GM19099 (cell line): ENCODE measurements around the gene ERF.

Source experiments
- POLR2A ChIP-seq: IDR thresholded peaks from 3 replicates; pipeline ENCODE4 v1.6.1; 2011; ENCODE audit warnings: low read depth; ENCODE audit not compliant: insufficient read length; ENCODE audit errors: extremely low read depth

The ERF gene

GRCh38 chr19:42254850-42255765 lies at the start of gene ERF:
Gene ERF, minus strand, starts transcription at chr19:42255128. Its CDS starts 129 bp downstream, at chr19:42254999.
- peak; percentile 77 for TF ChIP-seq POLR2A

- TF ChIP-seq POLR2A, result no peak
Measured at GRCh38 chr19:42303876-42304275, 48.9 kb upstream of the ERF start.

GRCh38 chr19:42303101-42303464 lies 48.2 kb upstream of the ERF start:
- TF ChIP-seq POLR2A, result no peak

GRCh38 chr19:42301646-42302203 lies 46.8 kb upstream of the ERF start, which contains the start of gene PRR19:
Gene PRR19, plus strand, starts transcription at chr19:42302132. Its CDS starts 7,453 bp downstream, at chr19:42309585.
- no peak for TF ChIP-seq POLR2A

GRCh38 chr19:42297039-42297438 lies 42.1 kb upstream of the ERF start:
- TF ChIP-seq POLR2A, result no peak

GRCh38 chr19:42295831-42296525 lies 41.0 kb upstream of the ERF start:
- peak; percentile 8 for TF ChIP-seq POLR2A

GRCh38 chr19:42295342-42295741 lies 40.4 kb upstream of the ERF start:
- no peak for TF ChIP-seq POLR2A

- TF ChIP-seq POLR2A, result no peak
Measured at GRCh38 chr19:42294471-42295137, 39.7 kb upstream of the ERF start.

- TF ChIP-seq POLR2A, result no peak
Measured at GRCh38 chr19:42293948-42294347, 39.0 kb upstream of the ERF start.

GRCh38 chr19:42293540-42293939 lies 38.6 kb upstream of the ERF start:
- TF ChIP-seq POLR2A, result no peak

- no peak for TF ChIP-seq POLR2A
Measured at GRCh38 chr19:42292963-42293362, 38.0 kb upstream of the ERF start.

- no peak for TF ChIP-seq POLR2A
Measured at GRCh38 chr19:42292042-42292960, 37.4 kb upstream of the ERF start.

GRCh38 chr19:42291435-42291810 lies 36.5 kb upstream of the ERF start:
- no peak for TF ChIP-seq POLR2A

GRCh38 chr19:42290523-42291434 lies 35.9 kb upstream of the ERF start:
- TF ChIP-seq POLR2A, result no peak

- TF ChIP-seq POLR2A, result no peak
Measured at GRCh38 chr19:42290136-42290522, 35.2 kb upstream of the ERF start.
